ENCODE measurements around the gene TAGLN.
"Not testable (repeated sequence)": the region's sequence is repeated elsewhere in the genome, so short reads cannot be mapped to it uniquely, and the experiment has no call there.

The TAGLN gene

GRCh38 chr11:117202386-117203068 is 3.4 kb downstream of the TAGLN start:
- no peak for DNase-seq (ENCODE audit: low read depth)
- no peak overlapping the region for H3K4me3 ChIP-seq (ENCODE audit: low read length)
- TF ChIP-seq, protein P1, sequence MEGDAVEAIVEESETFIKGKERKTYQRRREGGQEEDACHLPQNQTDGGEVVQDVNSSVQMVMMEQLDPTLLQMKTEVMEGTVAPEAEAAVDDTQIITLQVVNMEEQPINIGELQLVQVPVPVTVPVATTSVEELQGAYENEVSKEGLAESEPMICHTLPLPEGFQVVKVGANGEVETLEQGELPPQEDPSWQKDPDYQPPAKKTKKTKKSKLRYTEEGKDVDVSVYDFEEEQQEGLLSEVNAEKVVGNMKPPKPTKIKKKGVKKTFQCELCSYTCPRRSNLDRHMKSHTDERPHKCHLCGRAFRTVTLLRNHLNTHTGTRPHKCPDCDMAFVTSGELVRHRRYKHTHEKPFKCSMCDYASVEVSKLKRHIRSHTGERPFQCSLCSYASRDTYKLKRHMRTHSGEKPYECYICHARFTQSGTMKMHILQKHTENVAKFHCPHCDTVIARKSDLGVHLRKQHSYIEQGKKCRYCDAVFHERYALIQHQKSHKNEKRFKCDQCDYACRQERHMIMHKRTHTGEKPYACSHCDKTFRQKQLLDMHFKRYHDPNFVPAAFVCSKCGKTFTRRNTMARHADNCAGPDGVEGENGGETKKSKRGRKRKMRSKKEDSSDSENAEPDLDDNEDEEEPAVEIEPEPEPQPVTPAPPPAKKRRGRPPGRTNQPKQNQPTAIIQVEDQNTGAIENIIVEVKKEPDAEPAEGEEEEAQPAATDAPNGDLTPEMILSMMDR (conservative IDR thresholded peaks at IDR 0.05; ENCODE audit: low read depth, low read length): no peak

DNA sequence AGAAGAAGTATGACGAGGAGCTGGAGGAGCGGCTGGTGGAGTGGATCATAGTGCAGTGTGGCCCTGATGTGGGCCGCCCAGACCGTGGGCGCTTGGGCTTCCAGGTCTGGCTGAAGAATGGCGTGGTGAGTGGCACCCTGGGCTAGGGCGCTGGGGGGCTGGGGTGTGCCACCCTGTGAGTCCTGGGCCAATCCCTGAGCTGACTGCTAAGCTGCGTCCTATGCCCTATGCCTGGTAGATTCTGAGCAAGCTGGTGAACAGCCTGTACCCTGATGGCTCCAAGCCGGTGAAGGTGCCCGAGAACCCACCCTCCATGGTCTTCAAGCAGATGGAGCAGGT is 3.9 kb downstream of the TAGLN start:
- DNase-seq (ENCODE audit: low read depth): no peak
- TF ChIP-seq, protein P1 (conservative IDR thresholded peaks at IDR 0.05; ENCODE audit: low read depth, low read length): no peak
- H3K4me3 ChIP-seq (ENCODE audit: low read length): no peak overlapping the region

DNA sequence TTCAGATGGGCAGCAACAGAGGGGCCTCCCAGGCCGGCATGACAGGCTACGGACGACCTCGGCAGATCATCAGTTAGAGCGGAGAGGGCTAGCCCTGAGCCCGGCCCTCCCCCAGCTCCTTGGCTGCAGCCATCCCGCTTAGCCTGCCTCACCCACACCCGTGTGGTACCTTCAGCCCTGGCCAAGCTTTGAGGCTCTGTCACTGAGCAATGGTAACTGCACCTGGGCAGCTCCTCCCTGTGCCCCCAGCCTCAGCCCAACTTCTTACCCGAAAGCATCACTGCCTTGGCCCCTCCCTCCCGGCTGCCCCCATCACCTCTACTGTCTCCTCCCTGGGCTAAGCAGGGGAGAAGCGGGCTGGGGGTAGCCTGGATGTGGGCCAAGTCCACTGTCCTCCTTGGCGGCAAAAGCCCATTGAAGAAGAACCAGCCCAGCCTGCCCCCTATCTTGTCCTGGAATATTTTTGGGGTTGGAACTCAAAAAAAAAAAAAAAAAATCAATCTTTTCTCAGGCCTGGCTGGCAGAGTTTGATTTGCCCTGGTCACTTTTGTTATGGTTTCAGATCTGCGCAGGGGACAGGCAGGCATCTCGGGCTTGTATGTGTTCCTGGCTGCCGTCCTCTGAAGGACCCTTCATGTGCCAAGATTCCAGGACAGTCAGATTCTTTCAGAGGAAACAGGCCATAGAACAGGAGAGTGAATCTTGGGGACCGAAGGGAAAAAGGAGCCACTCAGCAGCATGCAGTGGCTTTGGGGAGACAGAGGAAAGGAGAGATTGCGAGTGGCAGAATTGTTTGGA is 5.3 kb downstream of the TAGLN start:
- TF ChIP-seq, protein P1 (conservative IDR thresholded peaks at IDR 0.05; ENCODE audit: low read depth, low read length): no peak
- H3K4me3 ChIP-seq (ENCODE audit: low read length): no peak overlapping the region
- DNase-seq (ENCODE audit: low read depth): no peak

DNA sequence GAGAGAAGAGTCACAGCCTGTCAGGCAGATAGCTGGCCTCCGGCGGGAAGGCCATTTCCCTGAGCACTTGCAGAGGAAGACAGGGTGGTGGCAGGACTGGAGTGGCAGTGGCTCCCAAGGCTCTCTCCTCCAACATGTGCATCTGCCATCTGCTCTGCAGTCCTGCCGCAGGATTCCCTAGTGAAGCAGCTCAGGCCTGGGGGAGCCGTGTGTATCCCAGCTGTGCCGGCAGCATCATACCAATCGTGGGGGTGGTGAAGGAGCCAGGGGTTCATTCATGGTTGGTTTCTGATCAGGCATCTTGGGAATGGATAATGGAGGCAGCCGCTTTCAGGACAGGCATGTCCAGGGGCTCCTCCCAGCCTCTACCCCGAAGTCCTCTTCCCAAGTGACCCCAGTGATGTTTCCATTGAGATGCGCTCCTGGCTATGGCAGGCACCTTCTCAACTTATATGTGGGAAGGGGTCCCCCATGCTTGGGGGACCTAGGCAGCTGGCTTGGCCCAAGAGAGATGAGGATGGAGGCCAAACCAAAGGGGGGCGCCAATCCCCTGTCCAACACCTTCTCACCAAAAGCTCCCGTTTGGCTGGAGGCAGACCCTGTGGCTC is 6.1 kb downstream of the TAGLN start:
- DNase-seq (ENCODE audit: low read depth): no peak
- H3K4me3 ChIP-seq (ENCODE audit: low read length): no peak overlapping the region
- TF ChIP-seq, protein P1 (conservative IDR thresholded peaks at IDR 0.05; ENCODE audit: low read depth, low read length): no peak

GRCh38 chr11:117206111-117206510 is 6.9 kb downstream of the TAGLN start:
- DNase-seq (ENCODE audit: low read depth); H3K4me3 ChIP-seq (ENCODE audit: low read length): not testable (repeated sequence)

- not testable (repeated sequence) for DNase-seq (ENCODE audit: low read depth); H3K4me3 ChIP-seq (ENCODE audit: low read length)
Measured at GRCh38 chr11:117206859-117207258, 7.7 kb downstream of the TAGLN start.

DNA sequence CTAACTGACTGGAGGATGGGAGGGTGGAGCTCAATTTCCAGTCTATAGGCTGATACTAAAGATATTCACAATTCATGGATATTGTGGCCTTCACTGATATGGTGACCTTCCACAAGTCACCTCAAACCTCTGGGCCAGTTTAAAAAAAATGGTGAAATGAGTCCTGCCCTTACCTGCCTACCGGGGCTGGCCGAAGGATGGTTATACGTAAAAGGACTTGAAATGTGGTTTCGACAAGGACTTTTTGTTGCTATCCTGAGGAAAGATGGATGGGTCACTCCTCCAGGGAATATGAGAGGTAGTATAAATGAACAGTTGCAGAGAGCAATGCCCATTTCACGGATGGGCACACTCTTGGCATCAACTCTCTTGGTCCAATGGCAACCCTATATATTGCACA is 8.3 kb downstream of the TAGLN start:
- not testable (repeated sequence) for H3K4me3 ChIP-seq (ENCODE audit: low read length); DNase-seq (ENCODE audit: low read depth)

- not testable (repeated sequence) for DNase-seq (ENCODE audit: low read depth); H3K4me3 ChIP-seq (ENCODE audit: low read length)
- TF ChIP-seq, protein P1 (conservative IDR thresholded peaks at IDR 0.05; ENCODE audit: low read depth, low read length): peak; percentile 1
Measured at GRCh38 chr11:117208710-117209109, 9.5 kb downstream of the TAGLN start.

GRCh38 chr11:117209351-117210125 is 10.4 kb downstream of the TAGLN start:
- H3K4me3 ChIP-seq (ENCODE audit: low read length); DNase-seq (ENCODE audit: low read depth): not testable (repeated sequence)
